ENCODE data around the gene LPGAT1.

LPGAT1 gene

GRCh38 chr1:211738691-211739301 is 91.8 kb downstream of the LPGAT1 start:
- TF ChIP-seq POLR2AphosphoS5 (IDR thresholded peaks at IDR 0.05; ENCODE audit: borderline replicate concordance, low read depth, low read length) = no peak
- no peak for TF ChIP-seq EZH2 (IDR thresholded peaks at IDR 0.05)
- no peak for TF ChIP-seq FOXP2 (optimal IDR thresholded peaks at IDR 0.05; ENCODE audit: control extremely low read depth, extremely low read length, insufficient read depth)
- H3K9ac ChIP-seq (ENCODE audit: insufficient read length) = no peak overlapping the region
- no peak for DNase-seq (ENCODE audit: low read depth, low spot score)
- H3K9me3 ChIP-seq (ENCODE audit: low read depth, low read length) = no peaks in the 10 kb centered on the region
- no peak overlapping the region for H3K27ac ChIP-seq
- H3K36me3 ChIP-seq (ENCODE audit: insufficient read depth, low read length) = no peaks in the 10 kb centered on the region
- H3K4me3 ChIP-seq = no peak overlapping the region

GRCh38 chr1:211738096-211738690 is 92.4 kb downstream of the LPGAT1 start:
- no peak for DNase-seq (ENCODE audit: low read depth, low spot score)
- Histone ChIP-seq H3K27ac (no peak overlapping the region), H3K36me3 (ENCODE audit: insufficient read depth, low read length) (no peaks in the 10 kb centered on the region), H3K9me3 (ENCODE audit: low read depth, low read length) (no peaks in the 10 kb centered on the region), H3K9ac (ENCODE audit: insufficient read length) (no peak overlapping the region), H3K4me3 (no peak overlapping the region)
- TF ChIP-seq FOXP2 (optimal IDR thresholded peaks at IDR 0.05; ENCODE audit: control extremely low read depth, extremely low read length, insufficient read depth) (no peak), POLR2AphosphoS5 (IDR thresholded peaks at IDR 0.05; ENCODE audit: borderline replicate concordance, low read depth, low read length) (no peak), EZH2 (IDR thresholded peaks at IDR 0.05) (no peak)

- Histone ChIP-seq H3K27ac (no peak overlapping the region), H3K4me3 (no peak overlapping the region), H3K36me3 (ENCODE audit: insufficient read depth, low read length) (no peaks in the 10 kb centered on the region), H3K9me3 (ENCODE audit: low read depth, low read length) (no peaks in the 10 kb centered on the region), H3K9ac (ENCODE audit: insufficient read length) (no peak overlapping the region)
- TF ChIP-seq EZH2 (IDR thresholded peaks at IDR 0.05) (no peak), POLR2AphosphoS5 (IDR thresholded peaks at IDR 0.05; ENCODE audit: borderline replicate concordance, low read depth, low read length) (no peak), FOXP2 (optimal IDR thresholded peaks at IDR 0.05; ENCODE audit: control extremely low read depth, extremely low read length, insufficient read depth) (no peak)
- no peak for DNase-seq (ENCODE audit: low read depth, low spot score)
Observed at GRCh38 chr1:211737115-211738035, 93.2 kb downstream of the LPGAT1 start.

- no peak for DNase-seq (ENCODE audit: low read depth, low spot score)
- Histone ChIP-seq H3K27ac (no peak overlapping the region), H3K4me3 (no peak overlapping the region), H3K36me3 (ENCODE audit: insufficient read depth, low read length) (no peaks in the 10 kb centered on the region), H3K9ac (ENCODE audit: insufficient read length) (no peak overlapping the region), H3K9me3 (ENCODE audit: low read depth, low read length) (no peaks in the 10 kb centered on the region)
- no peak for TF ChIP-seq FOXP2 (optimal IDR thresholded peaks at IDR 0.05; ENCODE audit: control extremely low read depth, extremely low read length, insufficient read depth)
- TF ChIP-seq POLR2AphosphoS5 (IDR thresholded peaks at IDR 0.05; ENCODE audit: borderline replicate concordance, low read depth, low read length) = no peak
- TF ChIP-seq EZH2 (IDR thresholded peaks at IDR 0.05) = no peak
Observed at GRCh38 chr1:211736351-211736915, 94.1 kb downstream of the LPGAT1 start.

GRCh38 chr1:211735208-211736170 is 95.1 kb downstream of the LPGAT1 start:
- Histone ChIP-seq H3K9ac (ENCODE audit: insufficient read length) (no peak overlapping the region), H3K27ac (no peak overlapping the region), H3K36me3 (ENCODE audit: insufficient read depth, low read length) (no peaks in the 10 kb centered on the region), H3K4me3 (no peak overlapping the region), H3K9me3 (ENCODE audit: low read depth, low read length) (no peaks in the 10 kb centered on the region)
- TF ChIP-seq POLR2AphosphoS5 (IDR thresholded peaks at IDR 0.05; ENCODE audit: borderline replicate concordance, low read depth, low read length) (no peak), FOXP2 (optimal IDR thresholded peaks at IDR 0.05; ENCODE audit: control extremely low read depth, extremely low read length, insufficient read depth) (no peak), EZH2 (IDR thresholded peaks at IDR 0.05) (no peak)
- no peak for DNase-seq (ENCODE audit: low read depth, low spot score)

GRCh38 chr1:211734791-211735190 is 95.8 kb downstream of the LPGAT1 start:
- no peaks in the 10 kb centered on the region for H3K9me3 ChIP-seq (ENCODE audit: low read depth, low read length)
- no peak overlapping the region for H3K9ac ChIP-seq (ENCODE audit: insufficient read length)
- H3K36me3 ChIP-seq (ENCODE audit: insufficient read depth, low read length) = no peaks in the 10 kb centered on the region
- TF ChIP-seq POLR2AphosphoS5 (IDR thresholded peaks at IDR 0.05; ENCODE audit: borderline replicate concordance, low read depth, low read length) = no peak
- TF ChIP-seq FOXP2 (optimal IDR thresholded peaks at IDR 0.05; ENCODE audit: control extremely low read depth, extremely low read length, insufficient read depth) = no peak
- no peak for TF ChIP-seq EZH2 (IDR thresholded peaks at IDR 0.05)
- H3K4me3 ChIP-seq = no peak overlapping the region
- DNase-seq (ENCODE audit: low read depth, low spot score) = no peak
- no peak overlapping the region for H3K27ac ChIP-seq

GRCh38 chr1:211734359-211734758 is 96.2 kb downstream of the LPGAT1 start:
- Histone ChIP-seq H3K36me3 (ENCODE audit: insufficient read depth, low read length) (no peaks in the 10 kb centered on the region), H3K9me3 (ENCODE audit: low read depth, low read length) (no peaks in the 10 kb centered on the region), H3K4me3 (no peak overlapping the region), H3K27ac (no peak overlapping the region), H3K9ac (ENCODE audit: insufficient read length) (no peak overlapping the region)
- DNase-seq (ENCODE audit: low read depth, low spot score) = no peak
- TF ChIP-seq EZH2 (IDR thresholded peaks at IDR 0.05) = no peak
- TF ChIP-seq FOXP2 (optimal IDR thresholded peaks at IDR 0.05; ENCODE audit: control extremely low read depth, extremely low read length, insufficient read depth) = no peak
- no peak for TF ChIP-seq POLR2AphosphoS5 (IDR thresholded peaks at IDR 0.05; ENCODE audit: borderline replicate concordance, low read depth, low read length)
